HEK293T (cell line): ENCODE results near the gene RPS19.

ENCODE experiments used
- ARNT ChIP-seq: fragments of 450-650 bp; IDR thresholded peaks from 2 replicates; pipeline ENCODE4 v1.6.1; 2017; ENCODE audit warnings: mild to moderate bottlenecking
- BHLHE40 ChIP-seq: fragments of 450-650 bp; IDR thresholded peaks from 2 replicates; pipeline ENCODE4 v1.6.1; 2016; ENCODE audit warnings: mild to moderate bottlenecking, moderate library complexity, borderline replicate concordance
- CTBP1 ChIP-seq: fragments of 450-650 bp; IDR thresholded peaks from 2 replicates; pipeline ENCODE4 v1.6.1; 2016; ENCODE audit warnings: borderline replicate concordance
- ELF4 ChIP-seq: fragments of 450-650 bp; IDR thresholded peaks from 2 replicates; pipeline ENCODE4 v1.6.1; 2017; ENCODE audit warnings: antibody characterized with exemption
- FOXA1 ChIP-seq: fragments of 450-650 bp; IDR thresholded peaks from 2 replicates; pipeline ENCODE4 v1.6.1; 2016; ENCODE audit warnings: mild to moderate bottlenecking
- FOXK2 ChIP-seq: fragments of 450-650 bp; IDR thresholded peaks from 2 replicates; pipeline ENCODE4 v1.6.1; 2016; ENCODE audit warnings: mild to moderate bottlenecking
- FOXM1 ChIP-seq: fragments of 450-650 bp; IDR thresholded peaks from 2 replicates; pipeline ENCODE4 v1.6.1; 2017; ENCODE audit warnings: mild to moderate bottlenecking, borderline replicate concordance
- SP1 ChIP-seq: fragments of 450-650 bp; IDR thresholded peaks from 2 replicates; pipeline ENCODE4 v1.6.1; 2017
- SUZ12 ChIP-seq: fragments of 450-650 bp; IDR thresholded peaks from 2 replicates; pipeline ENCODE4 v1.6.1; 2016; ENCODE audit warnings: mild to moderate bottlenecking
- TARDBP ChIP-seq: fragments of 450-650 bp; IDR thresholded peaks from 2 replicates; pipeline ENCODE4 v1.6.1; 2016

GRCh38 chr19:41847351-41848105 is 12.5 kb upstream of the RPS19 start:
- TF ChIP-seq FOXK2 (no peak), FOXM1 (no peak), SP1 (no peak), FOXA1 (no peak), ARNT (no peak), CTBP1 (no peak), BHLHE40 (no peak), TARDBP (no peak), ELF4 (no peak), SUZ12 (no peak)
